HCT116 (cell line): Measurements from ENCODE around the gene RNF214. TPM values are rescaled to one million over a fixed set of nuclear protein-coding genes. Genes with fewer than 3 reads are reported as not detected.

ENCODE experiments used
- ATAC-seq: fragments of 200-7000 bp; cut with Tn5 transposase; 2 replicates; pipeline ENCODE4 v1.9.1; 2020; ENCODE audit warnings: mild to moderate bottlenecking, moderate library complexity
- BruUV-seq: library from RNA; stranded (reverse); fragments of 400-500 nt; replicated peaks from 2 replicates; lab custom pipeline; 2021; lab: Mats Ljungman, UMichigan
- CTCF ChIA-PET: fragments of 300-600 bp; sonication (Branson Sonifier 250); formaldehyde crosslinking; loops from one replicate; lab custom pipeline; 2021; ENCODE audit warnings: antibody characterized with exemption; lab: Charles Lee
- POLR2A ChIA-PET: fragments of 300-600, 350-600 bp; sonication (Branson Sonifier 250); formaldehyde crosslinking; loops from one replicate; lab custom pipeline; 2021; ENCODE audit warnings: antibody characterized with exemption; lab: Charles Lee
- RAD21 ChIA-PET, 2 experiments: fragments of 300-600 bp; sonication (Branson Sonifier 250); formaldehyde crosslinking; loops; one replicate each; lab custom pipeline; 2023; ENCODE audit warnings: low total read pairs in 2 of 2; ENCODE audit not compliant: uncharacterized antibody in 2 of 2, unreplicated experiment in 2 of 2, low non-redundant PET in 1 of 2; lab: Charles Lee
- DNase-seq: peaks from one replicate; pipeline ENCODE4 v3.0.0-alpha.2; 2010; ENCODE audit warnings: low read depth, low spot score
- H2AFZ ChIP-seq: fragments of 200-600 bp; shearing (Covaris generic), sonication (generic); 2 replicates; pipeline ENCODE4 v1.6.1; 2017; ENCODE audit warnings: low read depth, mixed run types, mixed read lengths, antibody characterized with exemption, low read length; ENCODE audit not compliant: poor library complexity, severe bottlenecking
- H3K27ac ChIP-seq: 2 replicates; pipeline ENCODE4 v1.5.1; 2012; ENCODE audit warnings: low read depth, low read length
- H3K27me3 ChIP-seq: fragments of 200-600 bp; sonication (generic); 2 replicates; pipeline ENCODE4 v1.6.1; 2016; ENCODE audit warnings: mixed run types, low read length, mixed read lengths; ENCODE audit not compliant: insufficient read depth
- H3K36me3 ChIP-seq, 2 experiments: fragments of 200-500 bp in 1 of 2; fragments of 200-600 bp in 1 of 2; sonication (Bioruptor generic) in 1 of 2; sonication (generic) in 1 of 2; 2 replicates each; pipeline versions ENCODE4 v1.5.1 to v1.6.1; 2014 to 2016; ENCODE audit warnings: low read length in 2 of 2, inconsistent platforms in 1 of 2, mixed read lengths in 1 of 2, mixed run types in 1 of 2; ENCODE audit not compliant: insufficient read depth in 2 of 2, control insufficient read depth in 1 of 2
- H3K4me1 ChIP-seq, 2 experiments: fragments of 200-600 bp in 1 of 2; sonication (generic) in 1 of 2; 2 replicates each; pipeline versions ENCODE4 v1.5.1 to v1.6.1; 2012 to 2017; ENCODE audit warnings: low read length in 2 of 2, inconsistent platforms in 1 of 2, mild to moderate bottlenecking in 1 of 2, mixed read lengths in 1 of 2, mixed run types in 1 of 2, moderate library complexity in 1 of 2; ENCODE audit not compliant: insufficient read depth in 2 of 2, control insufficient read depth in 1 of 2
- H3K4me2 ChIP-seq: fragments of 200-600 bp; sonication (generic); 2 replicates; pipeline ENCODE4 v1.6.1; 2017; ENCODE audit warnings: mixed run types, low read length, mixed read lengths
- H3K4me3 ChIP-seq, 2 experiments: fragments of 200-600 bp in 1 of 2; sonication (generic) in 1 of 2; replicated peaks in 1 of 2; 2 replicates each; pipeline ENCODE4 v1.5.1; 2011 to 2016; ENCODE audit warnings: low read length in 2 of 2, control low read depth in 1 of 2, low read depth in 1 of 2, mild to moderate bottlenecking in 1 of 2, mixed read lengths in 1 of 2, mixed run types in 1 of 2
- H3K79me2 ChIP-seq: fragments of 200-600 bp; sonication (generic); 2 replicates; pipeline ENCODE4 v1.6.1; 2017; ENCODE audit warnings: mild to moderate bottlenecking, mixed run types, low read length, moderate library complexity, mixed read lengths; ENCODE audit not compliant: insufficient read depth
- H3K9ac ChIP-seq: fragments of 200-600 bp; sonication (generic); 2 replicates; pipeline ENCODE4 v1.6.1; 2016; ENCODE audit warnings: low read length, mixed read lengths
- H3K9me2 ChIP-seq: fragments of 200-600 bp; sonication (generic), shearing (Covaris generic); 2 replicates; pipeline ENCODE4 v1.6.1; 2017; ENCODE audit warnings: mixed run types, mild to moderate bottlenecking, moderate library complexity; ENCODE audit not compliant: insufficient read depth
- H3K9me3 ChIP-seq, 2 experiments: fragments of 200-500 bp in 1 of 2; fragments of 200-600 bp in 1 of 2; sonication (Bioruptor generic) in 1 of 2; sonication (generic) in 1 of 2; 2 replicates each; pipeline ENCODE4 v1.6.1; 2014 to 2017; ENCODE audit warnings: low read length in 2 of 2, mixed read lengths in 2 of 2, inconsistent platforms in 1 of 2, low read depth in 1 of 2, mild to moderate bottlenecking in 1 of 2, mixed run types in 1 of 2, moderate library complexity in 1 of 2; ENCODE audit not compliant: control insufficient read depth in 1 of 2, insufficient read depth in 1 of 2
- H4K20me1 ChIP-seq: fragments of 200-600 bp; sonication (generic), shearing (Covaris generic); 2 replicates; pipeline ENCODE4 v1.6.1; 2017; ENCODE audit warnings: mixed run types, mild to moderate bottlenecking, moderate library complexity; ENCODE audit not compliant: insufficient read depth
- CEBPB ChIP-seq: IDR thresholded peaks from 2 replicates; pipeline ENCODE4 v1.6.1; 2012; ENCODE audit warnings: low read depth
- EGR1 ChIP-seq: IDR thresholded peaks from 2 replicates; pipeline ENCODE4 v1.6.1; 2012; ENCODE audit warnings: low read depth
- EZH2phosphoT487 ChIP-seq: fragments of 200-600 bp; IDR thresholded peaks from 2 replicates; pipeline ENCODE4 v1.6.1; 2018; ENCODE audit warnings: antibody characterized with exemption, borderline replicate concordance
- POLR2A ChIP-seq: IDR thresholded peaks from 2 replicates; pipeline ENCODE4 v1.7.0; 2011; ENCODE audit warnings: borderline replicate concordance; ENCODE audit not compliant: insufficient read depth, insufficient read length; ENCODE audit errors: extremely low read depth
- POLR2AphosphoS5 ChIP-seq: IDR thresholded peaks from 2 replicates; pipeline ENCODE4 v1.6.1; 2011; ENCODE audit warnings: mild to moderate bottlenecking, low read depth, low read length, moderate library complexity
- SIN3A ChIP-seq: IDR thresholded peaks from 2 replicates; pipeline ENCODE4 v1.6.1; 2012; ENCODE audit warnings: low read depth
- TCF7L2 ChIP-seq: IDR thresholded peaks from 2 replicates; pipeline ENCODE4 v1.7.0; 2011; ENCODE audit warnings: borderline replicate concordance, inconsistent platforms; ENCODE audit not compliant: insufficient read depth, insufficient read length; ENCODE audit errors: extremely low read depth
- ZFX ChIP-seq: fragments of 450-650 bp; IDR thresholded peaks from 2 replicates; pipeline ENCODE4 v1.6.1; 2017
- intact Hi-C: fragments of 100-400 bp; cut with micrococcal nuclease; formaldehyde crosslinking; loops from 2 replicates; pipeline ENCODE4 v1.10.0; 2022
- total RNA-seq: library from RNA; stranded (reverse); gene quantifications from one replicate; pipeline ENCODE4 v1.2.1, GENCODE V29; 2021; ENCODE audit not compliant: unreplicated experiment
- TF ChIP-seq, protein P1 (sequence below): IDR thresholded peaks from 2 replicates; pipeline ENCODE4 v1.6.1; 2011; ENCODE audit warnings: mild to moderate bottlenecking, low read length, moderate library complexity; ENCODE audit not compliant: insufficient replicate concordance; ENCODE audit errors: extremely low read depth

The RNF214 gene
- total RNA-seq, 1 experiment from 2014 or later = 29.3 TPM

DNA sequence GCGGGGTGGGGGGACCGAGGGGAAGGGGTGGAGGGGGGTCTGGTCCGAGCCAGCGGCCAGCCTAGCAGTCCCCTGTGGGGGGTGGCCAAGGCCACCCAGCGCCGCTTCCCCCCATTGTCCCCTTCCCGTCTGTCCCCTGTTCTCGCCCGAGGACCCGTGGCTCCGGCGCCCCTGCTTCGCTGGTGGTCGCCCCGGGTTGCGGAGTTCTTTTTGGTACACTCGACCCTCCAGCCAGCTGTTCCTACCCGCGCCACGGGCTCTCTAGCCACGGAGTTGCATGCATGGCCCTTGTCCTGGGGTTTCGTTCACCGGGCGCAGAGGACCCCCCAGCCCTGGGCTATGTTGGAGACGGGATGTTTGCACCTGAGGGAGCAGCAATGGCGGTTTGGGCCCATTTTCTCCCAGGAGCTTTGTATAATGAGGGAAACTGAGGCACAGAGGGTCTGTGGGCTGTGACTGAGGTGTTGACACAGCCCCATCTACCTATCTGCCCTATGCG, 489 bp downstream of the RNF214 start (continued):
- TF ChIP-seq SIN3A = no peak
- no peak for TF ChIP-seq CEBPB
- no peak for TF ChIP-seq EZH2phosphoT487
- TF ChIP-seq, protein P1, sequence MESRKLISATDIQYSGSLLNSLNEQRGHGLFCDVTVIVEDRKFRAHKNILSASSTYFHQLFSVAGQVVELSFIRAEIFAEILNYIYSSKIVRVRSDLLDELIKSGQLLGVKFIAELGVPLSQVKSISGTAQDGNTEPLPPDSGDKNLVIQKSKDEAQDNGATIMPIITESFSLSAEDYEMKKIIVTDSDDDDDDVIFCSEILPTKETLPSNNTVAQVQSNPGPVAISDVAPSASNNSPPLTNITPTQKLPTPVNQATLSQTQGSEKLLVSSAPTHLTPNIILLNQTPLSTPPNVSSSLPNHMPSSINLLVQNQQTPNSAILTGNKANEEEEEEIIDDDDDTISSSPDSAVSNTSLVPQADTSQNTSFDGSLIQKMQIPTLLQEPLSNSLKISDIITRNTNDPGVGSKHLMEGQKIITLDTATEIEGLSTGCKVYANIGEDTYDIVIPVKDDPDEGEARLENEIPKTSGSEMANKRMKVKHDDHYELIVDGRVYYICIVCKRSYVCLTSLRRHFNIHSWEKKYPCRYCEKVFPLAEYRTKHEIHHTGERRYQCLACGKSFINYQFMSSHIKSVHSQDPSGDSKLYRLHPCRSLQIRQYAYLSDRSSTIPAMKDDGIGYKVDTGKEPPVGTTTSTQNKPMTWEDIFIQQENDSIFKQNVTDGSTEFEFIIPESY = no peak
- no peak for TF ChIP-seq POLR2A
- TF ChIP-seq TCF7L2 = no peak
- no peak for TF ChIP-seq ZFX
- no peak for TF ChIP-seq POLR2AphosphoS5
- TF ChIP-seq, all 23 proteins: peak for 0

DNA sequence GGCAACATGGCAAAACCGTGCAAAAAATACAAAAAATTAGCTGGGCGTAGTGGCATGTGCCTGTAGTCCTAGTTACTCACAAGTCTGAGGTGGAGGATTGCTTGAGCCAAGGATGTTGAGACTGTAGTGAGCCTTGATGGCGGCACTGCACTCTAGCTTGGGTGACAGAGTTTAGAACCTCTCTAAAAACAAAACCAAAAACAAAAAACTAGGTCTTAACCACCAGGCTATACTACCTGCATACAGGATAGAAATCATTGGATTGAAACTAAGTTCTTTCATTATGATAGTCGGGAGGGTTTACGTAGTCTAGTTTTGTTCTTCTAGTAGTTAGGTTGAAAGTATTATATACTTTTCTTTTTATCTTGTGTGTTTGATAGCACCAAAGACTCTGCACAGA, 5.8 kb downstream of the RNF214 start:
- H3K4me2 ChIP-seq = no peak overlapping the region
- H3K9ac ChIP-seq = no peak overlapping the region
- H3K36me3 ChIP-seq = peaks cover 4 to 12% of the 10 kb centered on the region in 2 experiments; a peak in 2 of 4 replicates
- no TSS peak for BruUV-seq
- no peak for TF ChIP-seq EGR1
- TF ChIP-seq, protein P1 = no peak
- no peak for TF ChIP-seq POLR2AphosphoS5
- H3K9me3 ChIP-seq = no peaks in the 10 kb centered on the region
- no peaks in the 10 kb centered on the region for H4K20me1 ChIP-seq
- H3K9me2 ChIP-seq = no peaks in the 10 kb centered on the region
- peaks cover 9% of the 10 kb centered on the region; the same call in 1 of the 2 replicates for H3K79me2 ChIP-seq
- no peak for DNase-seq
- H2AFZ ChIP-seq = no peak overlapping the region
- intact Hi-C loops = no loop called here
- ChIA-PET CTCF (no interaction called here), POLR2A (no interaction called here), RAD21 (no interaction called here)
- no peak overlapping the region for H3K27ac ChIP-seq
- H3K27me3 ChIP-seq = no peaks in the 10 kb centered on the region
- no peak overlapping the region for H3K4me3 ChIP-seq
- peaks cover 6 to 15% of the 10 kb centered on the region in 2 experiments; a peak in 3 of 4 replicates for H3K4me1 ChIP-seq
- ATAC-seq = no peak
